GM19099 (cell line): ENCODE data around the gene MPPED1.

Experiments
- POLR2A ChIP-seq: IDR thresholded peaks from 3 replicates; pipeline ENCODE4 v1.6.1; 2011; ENCODE audit warnings: low read depth; ENCODE audit not compliant: insufficient read length; ENCODE audit errors: extremely low read depth

Gene MPPED1

GRCh38 chr22:43413826-43414225, 2.0 kb downstream of the MPPED1 start:
- TF ChIP-seq POLR2A = no peak

- TF ChIP-seq POLR2A = no peak
These were observed 3.9 kb downstream of the MPPED1 start for GRCh38 chr22:43415681-43416080.

GRCh38 chr22:43417555-43417954, 5.7 kb downstream of the MPPED1 start:
- no peak for TF ChIP-seq POLR2A

- no peak for TF ChIP-seq POLR2A
These were observed 6.4 kb downstream of the MPPED1 start for GRCh38 chr22:43418079-43418825.

GRCh38 chr22:43419371-43420080, 7.7 kb downstream of the MPPED1 start:
- TF ChIP-seq POLR2A = no peak

GRCh38 chr22:43421046-43421665, 9.3 kb downstream of the MPPED1 start:
- no peak for TF ChIP-seq POLR2A

- TF ChIP-seq POLR2A = no peak
These were observed 10.3 kb downstream of the MPPED1 start for GRCh38 chr22:43421914-43422615.

GRCh38 chr22:43423046-43423445, 11.2 kb downstream of the MPPED1 start:
- no peak for TF ChIP-seq POLR2A

GRCh38 chr22:43424201-43424600, 12.4 kb downstream of the MPPED1 start:
- TF ChIP-seq POLR2A = no peak

- no peak for TF ChIP-seq POLR2A
These were observed 13.1 kb downstream of the MPPED1 start for GRCh38 chr22:43424666-43425630.

- TF ChIP-seq POLR2A = no peak
These were observed 14.4 kb downstream of the MPPED1 start for GRCh38 chr22:43425976-43426785.

- TF ChIP-seq POLR2A = no peak
These were observed 15.0 kb downstream of the MPPED1 start for GRCh38 chr22:43426816-43427215.

- TF ChIP-seq POLR2A = no peak
These were observed 15.6 kb downstream of the MPPED1 start for GRCh38 chr22:43427296-43428004.
